NCI-H146 treated with DMSO at 0.1 percent for 48 hours (cell line): Measurements from ENCODE around the gene AGPAT4.
"Not testable (repeated sequence)": the region's sequence is repeated elsewhere in the genome, so short reads cannot be mapped to it uniquely, and the experiment has no call there.

ENCODE experiments used
- DNase-seq: peaks from one replicate; lab custom pipeline; 2025; ENCODE audit not compliant: unreplicated experiment; lab: John Stamatoyannopoulos, UW

Gene AGPAT4

DNA sequence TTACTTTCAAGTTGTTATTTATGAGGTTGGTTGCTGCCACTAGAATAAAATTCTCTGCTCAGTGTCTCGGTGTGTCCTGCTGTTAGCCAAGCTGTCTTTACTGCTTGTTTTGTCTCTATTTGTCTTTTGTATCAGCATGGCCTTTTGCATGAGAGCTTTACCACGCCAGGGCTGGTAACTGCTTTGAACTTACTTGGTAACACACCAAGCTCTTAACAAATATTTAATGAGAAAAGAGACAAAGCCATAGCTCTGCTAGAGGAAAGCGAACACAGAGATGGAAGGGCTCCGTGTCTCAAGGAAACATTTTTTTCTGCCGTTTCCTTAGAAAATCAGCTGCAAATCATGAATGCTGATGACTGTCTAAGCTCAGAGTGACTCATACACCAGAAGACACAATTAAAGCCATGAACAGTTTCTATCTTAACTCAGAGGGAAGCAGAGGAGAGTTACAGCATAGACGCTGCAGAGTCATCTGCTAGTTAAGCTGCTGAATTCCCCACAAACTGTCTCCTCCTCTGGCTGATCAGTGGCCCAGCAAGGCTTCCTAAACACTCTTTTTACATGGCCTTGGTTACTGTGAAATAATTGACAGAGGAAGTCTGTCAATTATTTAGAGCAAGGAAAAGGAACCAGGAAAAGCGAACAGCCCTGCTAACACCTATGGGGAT is 44.8 kb downstream of the AGPAT4 start:
- no peak for DNase-seq

- DNase-seq: no peak
Observed at GRCh38 chr6:161228096-161228495, 45.8 kb downstream of the AGPAT4 start.

GRCh38 chr6:161227004-161227960 is 46.6 kb downstream of the AGPAT4 start:
- no peak for DNase-seq

GRCh38 chr6:161226009-161226964 is 47.6 kb downstream of the AGPAT4 start:
- no peak for DNase-seq

DNA sequence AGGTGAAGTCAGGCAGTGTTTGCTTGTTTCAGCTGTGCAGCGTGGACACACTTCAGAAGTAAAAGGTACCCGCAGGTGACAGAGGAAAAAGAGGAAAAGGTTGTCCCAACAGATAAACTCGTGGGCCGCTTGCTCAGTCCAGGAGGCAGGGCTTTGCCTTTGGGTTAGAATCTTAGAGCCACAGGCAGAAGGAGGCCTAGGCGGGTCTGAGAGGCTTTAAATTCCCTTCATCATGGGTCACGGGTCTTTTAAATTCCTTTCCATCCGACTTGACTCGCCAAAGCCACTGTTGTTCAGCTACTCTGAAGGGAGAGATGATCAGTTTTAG is 48.2 kb downstream of the AGPAT4 start:
- DNase-seq: no peak

DNA sequence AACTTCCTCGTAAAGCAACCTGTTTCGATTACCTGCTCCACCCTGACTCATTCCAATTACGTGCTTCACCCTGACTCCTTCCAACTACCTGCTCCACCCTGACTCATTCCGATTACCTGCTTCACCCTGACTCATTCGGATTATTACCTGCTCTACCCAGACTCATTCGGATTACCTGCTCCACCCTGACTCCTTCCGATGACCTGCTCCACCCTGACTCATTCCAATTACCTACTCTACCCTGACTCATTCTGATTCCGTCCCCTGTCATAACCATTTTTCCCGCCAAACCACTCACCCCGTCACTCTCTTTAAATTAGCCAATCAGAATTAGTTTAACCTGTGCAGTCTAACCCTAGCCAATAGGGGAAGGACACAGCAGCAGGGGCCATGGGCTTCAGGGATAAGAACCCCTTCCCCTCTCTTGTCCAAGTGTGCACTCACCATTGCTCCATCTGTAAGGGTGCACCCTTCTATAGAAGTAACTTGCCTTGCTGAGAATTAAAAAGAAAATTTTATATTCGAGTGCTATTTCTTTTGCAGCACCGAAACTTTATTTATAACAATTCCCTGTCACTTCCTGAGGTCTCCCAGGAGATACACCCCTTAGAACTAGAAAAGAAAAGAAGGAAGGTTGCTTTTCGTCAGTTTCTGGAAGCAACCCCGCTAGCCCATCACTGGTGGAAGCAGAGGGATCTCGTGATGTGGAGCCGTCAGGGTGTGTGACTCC is 48.7 kb downstream of the AGPAT4 start:
- not testable (repeated sequence) for DNase-seq

DNA sequence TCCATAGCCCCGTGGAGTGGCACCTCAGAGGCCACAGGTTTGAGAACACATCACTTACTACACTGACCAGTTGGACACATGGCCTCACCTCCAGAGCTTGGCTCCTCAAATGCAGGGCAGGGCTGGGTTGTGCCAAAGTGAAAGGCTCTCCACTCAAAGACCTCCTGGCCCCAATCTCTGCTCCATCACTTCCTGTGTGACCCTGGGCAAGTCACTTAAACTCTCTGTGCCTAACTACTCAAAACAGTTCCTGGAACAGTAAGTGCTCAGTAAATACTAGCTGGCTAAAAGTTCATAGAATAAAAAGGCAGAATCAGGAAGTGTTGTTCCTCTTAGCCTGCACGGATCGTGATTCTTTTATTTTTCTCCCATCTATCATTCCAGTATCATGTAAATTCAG is 50.2 kb downstream of the AGPAT4 start:
- DNase-seq: no peak

GRCh38 chr6:161222706-161223234 is 51.1 kb downstream of the AGPAT4 start:
- DNase-seq: peak; percentile 32

GRCh38 chr6:161220346-161220745 is 53.5 kb downstream of the AGPAT4 start:
- no peak for DNase-seq

GRCh38 chr6:161219680-161220079 is 54.2 kb downstream of the AGPAT4 start:
- no peak for DNase-seq

GRCh38 chr6:161218222-161218621 is 55.6 kb downstream of the AGPAT4 start:
- DNase-seq: no peak

GRCh38 chr6:161217628-161218027 is 56.2 kb downstream of the AGPAT4 start:
- DNase-seq: no peak

DNA sequence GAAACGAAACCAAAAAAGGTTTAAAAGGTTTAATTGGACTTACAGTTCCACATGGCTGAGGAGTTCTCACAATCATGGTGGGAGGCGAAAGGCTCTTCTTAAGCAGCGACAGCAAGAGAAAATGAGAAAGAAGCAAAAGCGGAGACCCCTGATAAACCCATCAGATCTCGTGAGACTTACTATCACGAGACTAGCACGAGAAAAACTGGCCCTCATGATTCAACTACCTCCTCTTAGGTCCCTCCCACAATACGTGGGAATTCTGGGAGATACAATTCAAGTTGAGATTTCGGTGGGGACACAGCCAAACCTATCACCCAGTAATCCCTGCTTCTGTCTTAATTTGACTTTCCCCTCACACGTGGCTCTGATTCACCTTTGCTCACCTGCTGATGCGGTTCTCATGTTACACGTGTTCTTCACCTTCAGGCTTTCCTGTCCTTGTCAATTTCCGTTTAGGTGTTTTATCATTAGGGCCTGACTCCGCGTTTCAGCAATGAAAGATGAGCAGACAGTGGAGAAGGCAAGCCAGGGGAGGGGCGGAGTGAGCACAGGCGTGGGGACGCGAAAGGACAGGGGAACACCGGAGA is 57.1 kb downstream of the AGPAT4 start:
- no peak for DNase-seq

- DNase-seq: no peak
Observed at GRCh38 chr6:161215876-161216615, 57.8 kb downstream of the AGPAT4 start.

GRCh38 chr6:161215193-161215592 is 58.7 kb downstream of the AGPAT4 start:
- no peak for DNase-seq

DNA sequence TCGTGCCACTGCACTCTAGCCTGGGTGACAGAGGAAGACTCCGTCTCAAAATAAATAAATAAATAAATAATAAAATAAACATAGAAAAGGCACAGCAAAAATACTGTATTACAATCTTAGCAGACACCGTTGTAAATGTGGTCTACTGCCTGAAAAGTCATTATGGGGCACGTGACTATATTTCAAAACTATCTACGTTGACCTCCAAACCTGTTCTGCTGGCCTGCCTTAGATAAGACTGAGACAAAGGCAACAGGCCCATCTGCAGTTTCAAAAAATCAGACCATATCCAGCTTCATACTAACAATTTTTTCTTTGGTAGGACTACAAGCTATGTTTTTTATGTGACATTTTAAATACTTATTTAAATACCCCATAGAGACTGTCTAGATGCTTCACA is 59.1 kb downstream of the AGPAT4 start:
- DNase-seq: no peak

DNA sequence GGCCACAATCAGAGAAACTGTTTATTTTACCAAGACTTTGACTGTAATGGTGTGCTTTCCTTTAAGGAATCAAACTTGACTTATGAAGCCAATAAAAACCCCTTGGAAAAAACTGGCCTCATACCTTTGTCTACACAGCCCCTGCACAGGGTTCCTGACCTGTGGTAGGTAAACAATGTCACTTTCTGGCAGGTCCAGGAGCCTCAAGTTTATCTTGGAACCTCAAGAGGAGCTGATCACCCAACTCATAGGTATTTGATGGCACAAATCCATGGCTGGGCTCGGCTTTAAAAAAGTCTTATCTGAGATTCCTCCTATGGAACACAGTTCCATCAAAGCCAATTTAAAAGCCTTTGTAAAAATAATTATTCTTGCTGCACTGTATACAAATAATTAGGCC is 61.0 kb downstream of the AGPAT4 start:
- DNase-seq: no peak

DNA sequence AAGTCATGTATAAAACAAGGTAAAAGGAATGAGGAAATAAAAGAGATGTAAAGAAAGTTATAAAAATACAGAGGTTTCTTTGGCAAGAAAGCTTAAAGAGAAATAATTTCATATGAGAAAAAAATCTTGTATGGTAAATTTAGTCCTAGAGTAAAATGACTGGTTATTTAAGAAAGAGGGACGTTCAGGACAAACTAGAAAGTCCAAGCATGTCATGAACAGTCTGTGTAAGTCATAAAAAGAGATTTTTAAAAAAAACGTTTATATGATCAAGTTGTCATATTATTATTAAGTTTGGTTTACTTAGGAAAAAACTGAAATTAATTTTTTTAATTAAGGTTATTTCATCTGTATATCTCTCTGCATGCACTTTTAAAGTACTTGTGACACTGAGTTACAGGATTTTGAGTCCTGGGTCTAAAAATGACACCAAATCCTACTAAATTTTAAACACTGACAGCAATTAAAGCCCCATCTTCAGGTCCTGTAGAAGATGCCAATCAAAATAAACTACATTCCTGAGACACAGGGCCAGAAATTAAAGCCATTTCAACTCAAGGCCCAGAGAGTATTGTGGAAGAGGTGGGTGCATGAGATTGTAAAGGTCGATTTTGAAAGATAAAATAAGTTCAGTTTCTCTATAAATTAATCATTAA is 62.4 kb downstream of the AGPAT4 start:
- no peak for DNase-seq

GRCh38 chr6:161210857-161211256 is 63.0 kb downstream of the AGPAT4 start:
- DNase-seq: no peak
